Stimulated activated CD4-positive, alpha-beta T cell treated with anti-CD3 and anti-CD28 coated beads, Interleukin-15, amount 100 ng/mL, for 48 hours (primary cell): ENCODE results near the gene XRCC4.

Experiments
- DNase-seq, 2 donors: peaks; one replicate each; pipeline ENCODE4 v3.0.0-alpha.2; 2020; ENCODE audit warnings: low read depth in 2 of 2

The XRCC4 gene

DNA sequence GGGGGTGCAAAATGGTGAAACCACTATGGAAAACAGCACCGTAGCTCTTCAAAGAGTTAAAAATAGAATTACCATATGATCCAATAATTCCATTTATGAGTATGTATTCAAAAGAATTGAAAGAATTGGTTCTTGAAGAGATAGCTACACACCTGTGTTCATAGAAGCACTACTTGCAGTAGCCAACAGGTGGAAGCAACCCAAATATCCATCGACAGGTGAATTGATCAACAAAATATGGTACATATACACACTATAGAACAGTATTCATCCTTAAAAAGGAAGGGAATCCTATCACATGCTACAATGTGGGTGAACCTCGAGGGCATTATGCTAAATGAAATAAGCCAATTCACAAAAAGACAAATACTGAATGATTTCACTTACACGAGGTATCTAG lies 308.5 kb downstream of the XRCC4 start:
- no peak for DNase-seq

DNA sequence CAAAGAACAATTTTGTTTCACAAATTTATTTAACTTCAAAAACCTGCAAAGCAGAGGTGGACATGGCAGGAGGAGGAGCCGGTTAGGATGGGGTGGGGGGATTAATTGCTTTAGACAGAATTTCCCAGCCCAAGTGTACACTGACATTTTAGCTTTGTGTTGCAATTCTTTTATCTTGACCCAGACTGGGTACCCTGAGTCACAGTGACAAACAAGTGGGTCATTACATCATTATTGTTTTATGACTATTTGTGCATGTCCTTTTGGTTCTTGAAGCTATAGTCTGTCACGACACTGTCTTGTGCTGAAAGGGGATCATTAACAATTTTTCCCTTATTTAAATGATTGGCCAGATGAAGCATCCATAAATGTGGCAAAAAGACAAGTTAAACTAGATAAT lies 309.7 kb downstream of the XRCC4 start:
- no peak for DNase-seq

DNA sequence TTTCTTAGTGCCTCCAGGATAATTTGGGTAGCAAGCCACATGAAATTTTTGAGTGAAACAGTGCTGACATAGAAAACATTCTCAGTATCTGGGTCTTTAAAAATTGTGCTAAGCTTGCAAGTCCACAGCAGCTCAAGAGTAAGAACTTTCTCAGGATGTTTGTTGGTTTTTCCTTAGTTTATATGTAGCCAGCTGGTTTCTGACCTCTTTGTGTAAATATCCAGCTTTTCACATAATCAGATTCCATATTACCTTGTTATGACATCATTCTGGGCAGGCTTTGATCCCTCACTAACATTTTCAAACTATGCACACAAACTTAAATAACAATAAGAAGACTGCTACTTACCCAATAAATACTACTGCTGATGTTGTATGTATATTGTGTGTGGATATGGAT lies 311.3 kb downstream of the XRCC4 start:
- DNase-seq: no peak

DNA sequence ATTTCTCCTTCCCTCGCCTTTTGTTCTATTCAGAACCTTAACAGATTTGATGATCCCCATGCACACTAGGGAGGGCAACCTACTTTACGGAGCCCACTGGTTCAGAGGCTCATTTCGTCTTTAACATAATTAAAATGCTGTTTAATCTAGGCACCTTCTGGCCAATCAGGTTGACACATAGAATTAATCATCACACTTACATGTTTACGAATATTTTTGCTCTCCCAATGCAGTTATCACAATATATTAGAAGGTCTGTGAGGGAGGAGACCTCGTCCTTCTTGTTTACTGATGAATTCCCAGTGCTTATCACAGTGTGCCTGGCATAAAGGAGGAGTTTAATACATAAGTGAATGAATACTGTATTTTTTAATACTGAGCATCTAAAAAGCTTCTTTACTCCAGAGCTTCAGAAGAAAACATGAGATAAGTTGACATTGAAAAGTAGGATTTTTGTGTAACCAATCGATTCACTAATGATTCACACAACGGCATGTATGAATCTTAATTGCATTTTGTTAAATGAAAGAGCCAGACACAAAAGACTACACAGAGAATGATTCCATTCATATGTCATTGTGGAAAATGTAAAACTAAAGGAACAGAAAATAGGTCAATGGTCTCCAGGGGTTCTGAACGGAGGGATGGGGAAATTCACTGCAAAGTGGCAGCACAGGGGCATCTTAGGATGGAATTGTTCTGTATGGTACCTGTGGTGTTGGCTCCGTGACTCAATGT lies 315.6 kb downstream of the XRCC4 start:
- no peak for DNase-seq

DNA sequence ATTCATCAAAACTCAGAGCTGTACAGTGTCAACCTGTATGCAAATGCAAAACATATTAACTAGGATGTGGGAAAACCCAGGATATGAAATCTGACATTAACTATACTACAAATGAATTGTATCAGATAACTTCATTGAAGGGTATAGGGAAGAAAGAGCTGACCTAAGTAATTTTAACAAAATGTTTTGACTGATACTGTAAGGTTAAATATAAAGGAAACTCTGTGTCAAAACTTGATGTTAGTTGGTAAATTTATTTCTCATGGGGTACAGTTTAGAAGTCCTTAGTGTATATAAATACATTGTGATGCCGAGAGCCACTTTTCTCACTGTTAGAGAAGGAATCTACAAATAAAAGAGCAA lies 316.1 kb downstream of the XRCC4 start:
- DNase-seq: no peak

DNA sequence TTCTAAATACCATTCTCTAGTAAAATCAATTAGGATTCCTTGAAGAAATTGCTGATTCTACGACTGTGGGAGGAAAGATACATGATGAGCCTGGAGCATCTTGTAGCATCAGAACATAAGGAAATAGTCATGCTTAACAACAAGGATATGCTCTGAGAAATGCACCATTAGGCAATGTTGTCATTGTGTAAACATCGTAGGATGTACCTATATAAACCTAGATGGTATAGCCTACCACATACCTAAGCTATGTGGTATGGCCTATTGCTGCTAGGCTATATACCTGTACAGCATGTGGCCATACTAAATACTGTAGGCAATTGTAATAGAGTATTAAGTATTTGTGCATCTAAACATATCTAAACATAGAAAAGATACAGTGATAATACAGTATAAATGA lies 316.8 kb downstream of the XRCC4 start:
- DNase-seq: no peak

DNA sequence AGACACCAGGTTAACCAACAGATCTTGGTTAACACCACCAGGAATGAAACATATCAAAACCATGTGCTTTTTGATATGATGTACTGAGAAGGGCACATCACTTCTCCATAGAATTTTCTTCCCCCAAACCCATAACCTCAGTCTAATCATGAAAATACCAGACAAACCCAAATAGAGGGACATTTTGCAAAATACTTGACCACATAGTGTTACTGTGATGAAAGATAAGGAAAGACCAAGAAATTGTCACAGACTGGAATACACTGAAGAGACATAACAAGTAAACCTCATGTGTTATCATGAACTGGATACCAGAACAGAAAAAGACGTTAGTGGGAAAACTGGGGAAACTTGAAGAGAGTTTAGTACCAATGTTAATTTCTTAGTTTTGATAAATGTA lies 319.3 kb downstream of the XRCC4 start:
- DNase-seq: no peak

DNA sequence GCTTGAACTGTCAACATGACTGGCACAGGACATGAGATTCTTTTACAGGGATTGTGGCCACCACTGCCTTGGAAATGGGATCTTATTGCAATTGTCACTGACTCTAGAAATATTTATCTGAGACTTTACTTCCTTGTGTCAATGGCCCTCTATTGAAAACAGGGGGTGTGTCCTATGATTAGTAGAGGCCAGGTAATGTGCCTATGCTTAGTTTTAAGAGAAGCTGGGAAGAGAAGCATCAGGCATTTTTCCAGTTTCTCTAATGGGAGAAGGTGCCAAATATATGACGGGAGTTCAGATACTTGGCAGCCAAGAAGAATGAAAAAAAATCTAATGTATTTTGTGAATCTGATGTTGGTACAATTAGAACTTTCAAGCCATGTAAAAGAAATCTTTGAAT lies 320.3 kb downstream of the XRCC4 start:
- DNase-seq: no peak

DNA sequence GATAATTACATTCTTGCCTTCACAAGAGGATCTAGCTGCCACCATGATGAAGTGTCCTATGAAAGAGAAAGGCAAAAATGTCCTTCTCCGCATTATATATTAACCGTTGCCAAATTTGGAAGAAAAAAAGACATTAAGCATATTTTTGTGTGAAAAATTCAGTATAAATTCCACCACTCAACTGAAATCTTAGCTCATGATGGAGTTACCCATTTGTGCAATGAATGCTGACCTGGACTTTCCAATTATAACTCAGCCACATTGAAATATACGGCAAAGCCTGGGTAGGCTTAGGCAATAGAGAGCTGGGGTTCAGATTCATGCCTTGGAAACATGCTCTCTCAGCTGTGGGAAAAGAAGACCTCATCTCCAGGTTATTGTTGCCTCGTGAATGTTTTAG lies 322.9 kb downstream of the XRCC4 start:
- no peak for DNase-seq

DNA sequence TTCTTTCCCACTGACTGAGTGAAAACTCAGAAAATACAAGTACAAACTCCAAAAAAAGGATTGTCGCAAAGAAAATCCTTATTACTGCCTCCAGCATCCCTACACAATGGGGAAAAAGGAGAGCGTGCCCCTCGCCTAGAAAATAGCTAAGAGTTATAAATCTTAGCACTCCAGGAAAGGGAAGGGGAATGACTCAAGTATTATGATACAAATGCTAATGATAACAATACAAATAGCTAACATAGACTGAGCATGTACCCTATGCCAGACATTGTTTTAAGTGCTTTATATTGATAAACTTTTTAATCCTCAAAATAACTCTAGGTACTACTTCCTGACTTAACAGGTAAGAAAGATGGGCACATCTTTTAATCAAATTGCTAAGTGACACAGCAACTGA lies 323.4 kb downstream of the XRCC4 start:
- DNase-seq: no peak

DNA sequence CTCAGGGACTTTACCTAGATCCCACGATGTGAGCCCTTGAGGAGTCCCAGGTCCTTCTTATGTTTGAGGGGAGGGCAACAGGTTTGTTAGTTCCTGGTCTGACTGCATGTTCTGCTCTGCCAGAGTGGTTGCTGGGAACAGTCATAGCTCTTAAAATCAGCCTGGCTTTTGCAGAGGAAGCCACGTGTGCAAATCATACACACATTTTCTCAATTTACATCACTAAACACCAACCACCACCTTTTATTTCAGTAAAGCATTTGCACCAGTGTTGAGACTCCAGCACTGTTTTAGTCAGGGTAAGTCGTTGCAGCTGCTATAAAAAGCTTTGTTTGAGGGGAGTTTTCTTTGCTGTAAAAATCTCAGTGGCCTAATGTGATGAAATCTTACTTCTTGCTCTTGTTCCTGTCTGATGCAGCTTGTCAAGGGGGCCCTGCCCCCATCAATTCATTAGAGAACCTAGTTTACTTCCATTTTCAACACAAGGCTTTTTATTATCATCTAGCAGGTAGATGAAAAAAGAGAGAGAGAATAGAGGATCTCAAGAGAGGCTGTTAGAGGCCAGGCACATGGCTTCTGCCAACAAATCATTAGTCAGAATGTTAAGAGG lies 323.9 kb downstream of the XRCC4 start:
- no peak for DNase-seq

DNA sequence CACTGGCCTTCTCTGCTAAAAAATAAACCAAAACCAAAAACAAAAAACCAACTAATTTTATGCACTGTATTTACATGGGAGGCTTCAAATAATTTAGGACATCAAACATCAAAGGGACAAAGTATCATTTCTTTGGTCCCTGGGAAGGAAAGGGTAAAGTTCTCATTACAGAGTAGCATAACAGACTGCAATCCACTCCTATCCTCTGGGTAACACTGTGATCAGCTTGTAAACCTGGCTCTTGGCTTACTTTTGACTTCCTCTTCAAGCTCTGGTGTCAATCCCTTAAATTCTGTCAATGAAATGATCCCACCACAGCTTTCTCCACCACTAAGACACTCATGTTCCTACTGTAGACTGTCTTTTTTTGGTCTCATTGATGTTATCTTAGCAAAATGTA lies 324.4 kb downstream of the XRCC4 start:
- DNase-seq: no peak
